Measurements from ENCODE around the gene MTMR3. TPM values are rescaled to one million over a fixed set of nuclear protein-coding genes. Genes with fewer than 3 reads are reported as not detected.

The MTMR3 gene
- total RNA-seq, 1 donor from 2014 or later, result 35.4 TPM

DNA sequence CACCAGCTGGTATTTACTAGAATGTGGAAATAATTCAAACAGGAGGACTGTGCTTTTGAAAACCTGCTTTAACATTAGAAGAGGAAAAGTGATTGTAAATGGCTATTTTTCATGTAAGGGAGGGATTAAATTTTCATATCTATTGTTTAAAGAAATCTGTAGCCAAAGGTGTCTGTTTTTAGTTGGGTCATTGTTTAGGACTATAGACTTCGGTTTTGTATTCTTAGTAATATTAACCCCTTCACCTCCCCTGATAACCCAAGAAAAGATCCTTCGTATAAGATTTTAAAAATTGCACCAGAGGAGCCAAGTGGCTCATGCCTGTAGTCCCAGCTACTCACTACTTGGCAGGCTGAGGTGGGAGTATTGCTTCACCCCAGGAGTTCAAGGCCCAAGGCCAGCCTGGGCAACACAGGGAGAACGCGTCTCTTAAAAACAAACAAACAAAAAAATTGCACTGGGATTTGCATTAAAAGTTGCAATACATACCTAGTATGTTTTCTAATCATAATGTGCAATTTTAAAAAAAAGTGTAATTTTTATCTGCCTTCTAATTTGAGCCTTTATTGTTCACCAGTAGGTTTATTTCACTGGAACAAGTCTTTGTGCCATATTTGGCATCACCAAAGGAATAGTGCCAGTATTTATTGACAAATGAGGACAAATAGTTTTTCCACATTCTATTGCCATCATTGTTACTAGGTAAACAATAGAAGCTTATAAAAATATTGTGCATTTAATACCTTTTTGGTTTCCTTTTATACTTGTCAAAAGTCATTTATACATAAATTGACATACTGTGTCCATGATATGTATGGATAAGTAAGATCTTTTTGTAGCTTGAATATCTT is 34.3 kb downstream of the MTMR3 start:
- Histone ChIP-seq H3K4me3 (no peak overlapping the region), H3K27ac (no peak overlapping the region), H3K36me3 (peaks cover 4% of the 10 kb centered on the region), H3K9me3 (ENCODE audit: low read depth) (no peaks in the 10 kb centered on the region), H3K79me2 (ENCODE audit: low read depth) (peaks cover 94% of the 10 kb centered on the region), H4K20me1 (ENCODE audit: low read depth) (peaks cover 67% of the 10 kb centered on the region), H2AFZ (replicated peaks) (no peak overlapping the region), H3K9ac (no peak overlapping the region), H3K27me3 (no peaks in the 10 kb centered on the region), H3K4me1 (peaks cover 19% of the 10 kb centered on the region), H3F3A (ENCODE audit: low read depth) (peaks cover 4% of the 10 kb centered on the region), H3K4me2 (no peak overlapping the region)
- H3K4me1 Mint-ChIP-seq, result no peaks in the 10 kb centered on the region
- H3K27ac Mint-ChIP-seq, result no peak overlapping the region
- no peak for TF ChIP-seq EZH2phosphoT487 (IDR thresholded peaks at IDR 0.05)
- TF ChIP-seq EZH2 (IDR thresholded peaks at IDR 0.05), result no peak
- TF ChIP-seq, protein P1, sequence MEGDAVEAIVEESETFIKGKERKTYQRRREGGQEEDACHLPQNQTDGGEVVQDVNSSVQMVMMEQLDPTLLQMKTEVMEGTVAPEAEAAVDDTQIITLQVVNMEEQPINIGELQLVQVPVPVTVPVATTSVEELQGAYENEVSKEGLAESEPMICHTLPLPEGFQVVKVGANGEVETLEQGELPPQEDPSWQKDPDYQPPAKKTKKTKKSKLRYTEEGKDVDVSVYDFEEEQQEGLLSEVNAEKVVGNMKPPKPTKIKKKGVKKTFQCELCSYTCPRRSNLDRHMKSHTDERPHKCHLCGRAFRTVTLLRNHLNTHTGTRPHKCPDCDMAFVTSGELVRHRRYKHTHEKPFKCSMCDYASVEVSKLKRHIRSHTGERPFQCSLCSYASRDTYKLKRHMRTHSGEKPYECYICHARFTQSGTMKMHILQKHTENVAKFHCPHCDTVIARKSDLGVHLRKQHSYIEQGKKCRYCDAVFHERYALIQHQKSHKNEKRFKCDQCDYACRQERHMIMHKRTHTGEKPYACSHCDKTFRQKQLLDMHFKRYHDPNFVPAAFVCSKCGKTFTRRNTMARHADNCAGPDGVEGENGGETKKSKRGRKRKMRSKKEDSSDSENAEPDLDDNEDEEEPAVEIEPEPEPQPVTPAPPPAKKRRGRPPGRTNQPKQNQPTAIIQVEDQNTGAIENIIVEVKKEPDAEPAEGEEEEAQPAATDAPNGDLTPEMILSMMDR (IDR thresholded peaks at IDR 0.05), result no peak
- no peak for DNase-seq (ENCODE audit: low spot score)
- H3K9me3 Mint-ChIP-seq, result peaks cover 7% of the 10 kb centered on the region
- peaks cover 2% of the 10 kb centered on the region for H3K27me3 Mint-ChIP-seq (ENCODE audit: insufficient read depth, low read depth)
- H3K4me3 Mint-ChIP-seq, result no peak overlapping the region
- peaks cover 2% of the 10 kb centered on the region for H3K36me3 Mint-ChIP-seq

DNA sequence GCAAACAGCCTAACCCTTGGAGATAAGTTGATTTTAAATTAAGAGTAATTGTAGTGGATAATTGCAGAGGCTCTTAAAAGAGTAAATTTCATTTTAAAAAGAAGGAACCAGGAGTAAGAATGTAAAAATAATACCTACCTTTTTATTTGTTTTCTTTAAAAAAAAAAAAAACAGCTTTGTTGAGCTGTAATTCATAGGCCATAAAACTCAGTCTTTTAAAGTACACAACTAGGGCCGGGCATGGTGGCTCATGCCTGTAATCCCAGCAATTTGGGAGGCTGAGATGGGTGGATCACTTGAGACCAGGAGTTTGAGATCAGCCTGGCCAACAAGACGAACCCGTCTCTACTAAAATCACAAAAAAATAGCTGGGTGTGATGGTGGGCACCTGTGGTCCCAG is 42.4 kb downstream of the MTMR3 start:
- Mint-ChIP-seq H3K27me3 (ENCODE audit: insufficient read depth, low read depth) (peaks cover 6% of the 10 kb centered on the region), H3K27ac (no peak overlapping the region), H3K36me3 (peaks cover 15% of the 10 kb centered on the region), H3K9me3 (peaks cover 39% of the 10 kb centered on the region), H3K4me1 (no peaks in the 10 kb centered on the region), H3K4me3 (no peak overlapping the region)
- Histone ChIP-seq H3K4me3 (no peak overlapping the region), H3K9me3 (ENCODE audit: low read depth) (no peaks in the 10 kb centered on the region), H3K27ac (no peak overlapping the region), H3K36me3 (peaks cover 2% of the 10 kb centered on the region), H3K4me2 (no peak overlapping the region), H3K27me3 (no peaks in the 10 kb centered on the region), H3K9ac (no peak overlapping the region), H2AFZ (replicated peaks) (no peak overlapping the region), H4K20me1 (ENCODE audit: low read depth) (peaks cover 11% of the 10 kb centered on the region), H3K4me1 (no peaks in the 10 kb centered on the region), H3F3A (ENCODE audit: low read depth) (no peaks in the 10 kb centered on the region), H3K79me2 (ENCODE audit: low read depth) (peaks cover 99% of the 10 kb centered on the region)
- no peak for DNase-seq (ENCODE audit: low spot score)
- TF ChIP-seq, protein P1 (IDR thresholded peaks at IDR 0.05), result no peak
- TF ChIP-seq EZH2phosphoT487 (IDR thresholded peaks at IDR 0.05) (no peak), EZH2 (IDR thresholded peaks at IDR 0.05) (no peak)

DNA sequence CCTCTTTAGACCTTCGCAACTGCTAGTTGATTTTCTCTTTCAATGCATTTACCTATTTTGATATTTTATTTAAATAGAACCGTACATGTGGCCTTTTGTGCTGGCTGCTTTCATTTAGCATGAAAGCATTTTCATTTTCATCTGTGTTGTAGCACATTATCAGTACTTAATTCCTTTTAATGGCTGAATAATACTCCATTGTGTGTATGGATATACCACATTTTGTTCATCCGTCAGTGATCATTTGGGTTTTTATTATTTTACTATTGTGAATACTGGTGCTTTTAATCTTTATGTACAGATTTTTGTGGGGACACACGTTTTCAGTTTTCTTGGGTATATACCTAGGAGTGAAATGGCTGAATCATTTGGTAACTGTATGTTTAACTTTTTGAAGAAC is 43.1 kb downstream of the MTMR3 start:
- peaks cover 15% of the 10 kb centered on the region for H3K36me3 Mint-ChIP-seq
- Histone ChIP-seq H3K4me2 (no peak overlapping the region), H3K27me3 (no peaks in the 10 kb centered on the region), H4K20me1 (ENCODE audit: low read depth) (peaks cover 16% of the 10 kb centered on the region), H3K4me3 (no peak overlapping the region), H3K4me1 (no peaks in the 10 kb centered on the region), H3K36me3 (no peaks in the 10 kb centered on the region), H3K9me3 (ENCODE audit: low read depth) (no peaks in the 10 kb centered on the region), H3F3A (ENCODE audit: low read depth) (no peaks in the 10 kb centered on the region), H3K79me2 (ENCODE audit: low read depth) (peaks cover 99% of the 10 kb centered on the region), H2AFZ (replicated peaks) (no peak overlapping the region), H3K27ac (no peak overlapping the region), H3K9ac (no peak overlapping the region)
- no peaks in the 10 kb centered on the region for H3K4me1 Mint-ChIP-seq
- H3K9me3 Mint-ChIP-seq, result peaks cover 34% of the 10 kb centered on the region
- H3K27me3 Mint-ChIP-seq (ENCODE audit: insufficient read depth, low read depth), result peaks cover 6% of the 10 kb centered on the region
- H3K27ac Mint-ChIP-seq, result no peak overlapping the region
- TF ChIP-seq, protein P1 (IDR thresholded peaks at IDR 0.05), result no peak
- H3K4me3 Mint-ChIP-seq, result no peak overlapping the region
- DNase-seq (ENCODE audit: low spot score), result no peak

All from neural progenitor cell (in vitro differentiated cells).